ENCODE data around the gene CAMKK2. TPM values are rescaled to one million over a fixed set of nuclear protein-coding genes. Genes with fewer than 3 reads are reported as not detected.
A peak's percentile ranks its signal among the peaks of the same experiment; 100 is the strongest.
"Not testable (repeated sequence)": the region's sequence is repeated elsewhere in the genome, so short reads cannot be mapped to it uniquely, and the experiment has no call there.

Gene CAMKK2
- total RNA-seq, 2 experiments from 2014 or later: 27.0 to 29.2 TPM

DNA sequence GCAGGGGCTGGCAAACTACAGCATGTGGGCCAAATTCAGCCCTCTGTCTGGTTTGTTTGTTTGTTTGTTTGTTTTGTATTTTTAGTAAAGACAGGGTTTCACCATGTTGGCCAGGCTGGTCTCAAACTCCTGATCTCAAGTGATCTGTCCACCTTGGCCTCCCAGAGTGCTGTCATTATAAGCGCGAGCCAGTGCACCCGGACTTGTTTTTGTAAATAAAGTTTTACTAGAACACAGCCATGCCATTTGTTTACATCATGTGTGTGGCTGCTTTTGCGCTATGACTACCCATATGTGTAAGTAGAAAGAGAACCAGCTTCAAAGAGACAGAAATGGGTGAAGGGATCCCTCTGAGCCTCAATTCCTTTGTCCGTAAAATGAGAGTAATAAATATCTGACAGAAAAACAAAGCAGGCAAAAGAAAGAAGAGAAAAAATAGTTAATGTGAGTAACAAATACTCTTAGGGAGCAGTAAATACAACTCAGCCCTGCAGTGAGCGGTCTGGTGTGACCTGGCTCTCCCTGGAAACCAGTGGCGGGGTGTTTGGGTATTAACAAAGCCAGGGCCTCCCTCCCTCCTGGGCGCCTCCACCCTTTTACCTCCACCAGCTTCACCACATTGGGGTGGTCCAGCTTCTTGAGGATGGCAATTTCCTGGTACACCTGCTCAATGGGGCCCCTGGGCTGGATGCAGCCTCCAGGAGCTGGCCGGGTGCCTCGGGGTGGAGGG is 33.1 kb downstream of the CAMKK2 start:
- peaks cover 17% of the 10 kb centered on the region for H3K36me3 Mint-ChIP-seq
- H3K27me3 Mint-ChIP-seq: no peaks in the 10 kb centered on the region
- DNase-seq: no peak
- ATAC-seq (ENCODE audit: low read depth): no peak
- peaks cover 6% of the 10 kb centered on the region for H3K4me1 Mint-ChIP-seq
- no peak overlapping the region for H3K4me3 Mint-ChIP-seq
- H3K9me3 Mint-ChIP-seq: no peaks in the 10 kb centered on the region
- POLR2A ChIA-PET: no interaction called here
- no peak overlapping the region for H3K27ac Mint-ChIP-seq

GRCh38 chr12:121261398-121261797 is 35.1 kb downstream of the CAMKK2 start:
- Mint-ChIP-seq H3K4me3 (no peak overlapping the region), H3K36me3 (peaks cover 24% of the 10 kb centered on the region)

DNA sequence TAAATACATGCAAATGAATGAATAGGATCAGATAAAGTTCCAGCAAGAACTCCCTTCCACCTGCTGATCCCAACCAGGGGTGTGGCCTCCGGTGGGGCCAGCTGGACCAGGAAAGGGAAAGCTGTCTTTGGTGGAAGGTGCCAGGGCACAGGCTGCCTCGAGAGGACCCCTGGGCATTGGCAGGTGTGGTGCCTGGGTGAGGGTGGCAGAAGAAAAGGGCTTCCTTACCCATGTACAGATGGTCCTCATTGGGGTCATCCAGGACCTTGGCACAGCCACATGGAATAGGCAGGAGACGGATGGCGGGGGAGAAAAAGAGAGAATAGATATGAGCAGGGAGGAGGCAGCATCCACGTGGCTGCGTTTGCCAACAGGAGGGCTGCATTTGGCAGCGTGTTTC is 36.4 kb downstream of the CAMKK2 start:
- ATAC-seq (ENCODE audit: low read depth) (no peak), DNase-seq (no peak)
- H3K27ac Mint-ChIP-seq: no peak overlapping the region
- POLR2A ChIA-PET: no interaction called here
- H3K4me1 Mint-ChIP-seq: peaks cover 7% of the 10 kb centered on the region
- H3K9me3 Mint-ChIP-seq: no peaks in the 10 kb centered on the region
- peaks cover 31% of the 10 kb centered on the region for H3K36me3 Mint-ChIP-seq
- no peaks in the 10 kb centered on the region for H3K27me3 Mint-ChIP-seq
- no peak overlapping the region for H3K4me3 Mint-ChIP-seq

More at GRCh38 chr12:121261398-121261797, 35.1 kb downstream of the CAMKK2 start:
- Mint-ChIP-seq H3K9me3 (no peaks in the 10 kb centered on the region), H3K4me1 (peaks cover 6% of the 10 kb centered on the region), H3K27me3 (no peaks in the 10 kb centered on the region), H3K27ac (no peak overlapping the region)
- DNase-seq (no peak), ATAC-seq (ENCODE audit: low read depth) (no peak)
- POLR2A ChIA-PET: no interaction called here

DNA sequence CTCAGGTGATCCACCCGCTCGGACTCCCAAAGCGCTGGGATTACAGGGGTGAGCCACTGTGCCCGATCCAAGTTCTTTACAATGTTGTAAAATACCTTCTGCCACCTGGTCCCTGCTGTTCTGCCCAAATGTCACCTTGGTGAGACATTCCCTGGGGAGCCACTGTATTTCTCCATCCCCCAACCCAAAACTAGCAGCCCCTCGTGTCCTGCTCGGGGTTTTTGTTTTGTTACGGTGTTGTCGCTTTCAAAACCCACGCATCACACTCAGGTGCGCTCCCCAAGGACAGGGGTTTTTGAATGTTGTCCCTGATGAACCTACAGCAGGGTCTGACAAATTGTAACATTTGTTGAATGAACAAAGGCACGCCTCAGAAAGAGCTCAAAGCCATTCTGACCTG is 37.4 kb downstream of the CAMKK2 start:
- POLR2A ChIA-PET: no interaction called here
- no peak overlapping the region for H3K4me3 Mint-ChIP-seq
- H3K4me1 Mint-ChIP-seq: peaks cover 7% of the 10 kb centered on the region
- H3K27ac Mint-ChIP-seq: no peak overlapping the region
- no peak for DNase-seq
- no peak for ATAC-seq (ENCODE audit: low read depth)
- H3K36me3 Mint-ChIP-seq: peaks cover 40% of the 10 kb centered on the region
- H3K27me3 Mint-ChIP-seq: no peaks in the 10 kb centered on the region
- H3K9me3 Mint-ChIP-seq: no peaks in the 10 kb centered on the region

DNA sequence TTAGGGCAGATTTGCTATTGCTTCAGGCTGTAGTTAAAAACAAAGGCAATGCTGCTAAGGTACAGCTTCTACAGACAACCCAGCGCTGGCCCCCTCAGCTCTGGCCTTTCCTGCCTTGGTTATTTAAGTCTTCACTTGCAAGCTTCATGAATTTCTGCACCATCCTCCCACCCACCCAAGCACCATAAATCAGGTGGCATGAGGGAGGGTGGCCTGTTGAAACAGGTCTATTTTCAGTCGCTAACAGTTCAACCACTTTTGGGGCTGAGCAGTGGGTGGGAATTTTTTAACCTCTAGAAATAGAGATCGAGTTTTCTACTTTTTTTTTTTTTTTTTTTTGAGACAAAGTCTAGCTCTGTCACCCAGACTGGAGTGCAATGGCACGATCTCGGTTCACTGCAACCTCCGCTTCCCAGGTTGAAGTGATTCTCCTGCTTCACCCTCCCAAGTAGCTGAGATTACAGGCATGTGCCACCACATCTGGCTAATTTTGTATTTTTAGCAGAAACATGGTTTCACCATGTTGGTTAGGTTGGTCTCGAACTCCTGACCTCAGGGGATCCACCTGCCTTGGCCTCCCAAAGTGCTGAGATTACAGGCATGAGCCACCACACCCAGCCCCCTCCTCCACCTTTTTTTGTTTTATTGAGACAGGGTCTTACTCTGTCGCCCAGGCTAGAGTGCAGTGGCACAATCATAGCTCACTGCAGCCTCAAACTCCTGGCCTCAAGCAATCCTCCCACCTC is 38.6 kb downstream of the CAMKK2 start:
- not testable (repeated sequence) for H3K4me3 Mint-ChIP-seq; DNase-seq; H3K4me1 Mint-ChIP-seq; ATAC-seq (ENCODE audit: low read depth); H3K27ac Mint-ChIP-seq; H3K9me3 Mint-ChIP-seq; H3K27me3 Mint-ChIP-seq
- POLR2A ChIA-PET: interaction anchor here (0.6 kb wide), 1 partner anchor 24 kb away, joined by 3 read pairs; no protein-coding TSS in a partner anchor
- peaks cover 51% of the 10 kb centered on the region for H3K36me3 Mint-ChIP-seq

DNA sequence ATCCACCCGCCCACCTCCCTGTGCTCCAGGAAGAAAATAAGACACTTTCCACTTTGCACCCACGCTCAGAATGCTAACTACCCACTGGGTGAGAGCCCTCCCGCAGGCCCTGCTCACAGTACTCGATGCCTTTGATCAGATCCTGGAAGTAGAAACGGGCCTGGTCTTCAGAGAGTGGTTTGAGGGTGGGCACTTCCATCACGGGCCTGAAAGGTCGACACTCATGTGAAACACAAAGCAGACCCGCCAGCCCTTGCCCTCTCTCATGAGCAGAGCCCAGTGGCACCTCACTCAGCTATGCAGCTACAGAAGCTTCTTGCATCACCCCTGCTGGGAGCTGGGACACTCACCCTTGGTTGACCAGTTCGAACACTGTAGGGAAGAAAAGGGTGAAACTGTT is 41.1 kb downstream of the CAMKK2 start:
- ATAC-seq (ENCODE audit: low read depth): peak; percentile 57
- H3K27ac Mint-ChIP-seq: no peak overlapping the region

GRCh38 chr12:121253638-121254335 is 42.7 kb downstream of the CAMKK2 start:
- Mint-ChIP-seq H3K27me3 (no peaks in the 10 kb centered on the region), H3K36me3 (peaks cover 48% of the 10 kb centered on the region), H3K4me3 (no peak overlapping the region), H3K27ac (no peak overlapping the region), H3K9me3 (no peaks in the 10 kb centered on the region), H3K4me1 (peaks cover 1% of the 10 kb centered on the region)
- ATAC-seq (ENCODE audit: low read depth) (no peak), DNase-seq (no peak)
- POLR2A ChIA-PET: no interaction called here

More for the DNA sequence above, 41.1 kb downstream of the CAMKK2 start:
- POLR2A ChIA-PET: interaction anchor here (0.7 kb wide), 1 partner anchor 16 kb away, joined by 3 read pairs; no protein-coding TSS in a partner anchor
- no peaks in the 10 kb centered on the region for H3K9me3 Mint-ChIP-seq
- peaks cover 53% of the 10 kb centered on the region for H3K36me3 Mint-ChIP-seq
- H3K27me3 Mint-ChIP-seq: no peaks in the 10 kb centered on the region
- no peak for DNase-seq
- no peak overlapping the region for H3K4me3 Mint-ChIP-seq
- peaks cover 1% of the 10 kb centered on the region for H3K4me1 Mint-ChIP-seq

DNA sequence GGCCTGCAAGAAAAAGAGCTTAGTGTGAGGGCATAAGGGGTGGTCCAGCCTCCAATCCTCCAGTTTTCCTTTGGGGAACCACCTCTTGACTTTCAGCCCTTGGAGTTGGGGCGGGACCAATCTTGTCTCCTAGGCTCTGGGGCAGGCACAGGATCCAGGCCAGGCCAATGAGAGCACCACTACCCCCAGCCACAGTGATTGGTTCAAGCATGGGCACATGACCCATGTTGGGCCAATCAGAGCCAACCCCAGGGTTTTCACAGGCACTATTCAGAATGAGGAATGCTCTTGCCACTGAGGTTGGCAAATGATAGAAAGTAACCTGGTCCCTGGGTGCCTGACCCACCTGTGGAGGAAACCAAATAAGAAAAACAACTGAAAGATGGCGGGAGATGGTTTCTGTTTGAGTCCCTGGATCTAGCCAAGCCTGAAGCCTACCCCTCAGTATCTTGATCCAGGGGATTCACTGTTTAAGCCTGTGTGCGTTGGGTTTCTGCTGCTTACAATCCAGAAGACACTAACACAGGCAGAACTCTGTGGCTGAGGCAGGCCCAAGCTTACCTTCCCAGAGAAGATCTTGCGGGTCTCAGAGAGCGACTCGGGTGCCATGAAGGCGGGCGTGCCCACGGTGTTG is 43.7 kb downstream of the CAMKK2 start:
- no peak for ATAC-seq (ENCODE audit: low read depth)
- no peaks in the 10 kb centered on the region for H3K27me3 Mint-ChIP-seq
- H3K36me3 Mint-ChIP-seq: peaks cover 42% of the 10 kb centered on the region
- POLR2A ChIA-PET: no interaction called here
- H3K9me3 Mint-ChIP-seq: no peaks in the 10 kb centered on the region
- H3K4me1 Mint-ChIP-seq: peaks cover 1% of the 10 kb centered on the region
- no peak for DNase-seq
- no peak overlapping the region for H3K4me3 Mint-ChIP-seq
- H3K27ac Mint-ChIP-seq: no peak overlapping the region

GRCh38 chr12:121251838-121252237 is 44.7 kb downstream of the CAMKK2 start:
- peaks cover 43% of the 10 kb centered on the region for H3K36me3 Mint-ChIP-seq

GRCh38 chr12:121250359-121250758 is 46.1 kb downstream of the CAMKK2 start:
- ATAC-seq (ENCODE audit: low read depth) (no peak), DNase-seq (no peak)
- no peak overlapping the region for H3K4me3 Mint-ChIP-seq
- H3K9me3 Mint-ChIP-seq: no peaks in the 10 kb centered on the region
- H3K36me3 Mint-ChIP-seq: peaks cover 34% of the 10 kb centered on the region
- no peak overlapping the region for H3K27ac Mint-ChIP-seq
- POLR2A ChIA-PET: interaction anchor here (0.6 kb wide), 1 partner anchor 62 kb away, joined by 5 read pairs; no protein-coding TSS in a partner anchor
- no peaks in the 10 kb centered on the region for H3K4me1 Mint-ChIP-seq
- H3K27me3 Mint-ChIP-seq: no peaks in the 10 kb centered on the region

More at GRCh38 chr12:121251838-121252237, 44.7 kb downstream of the CAMKK2 start:
- Mint-ChIP-seq H3K9me3 (no peaks in the 10 kb centered on the region), H3K27ac (no peak overlapping the region), H3K4me3 (no peak overlapping the region), H3K4me1 (peaks cover 1% of the 10 kb centered on the region), H3K27me3 (no peaks in the 10 kb centered on the region)
- DNase-seq: no peak
- ATAC-seq (ENCODE audit: low read depth): no peak
- POLR2A ChIA-PET: no interaction called here

DNA sequence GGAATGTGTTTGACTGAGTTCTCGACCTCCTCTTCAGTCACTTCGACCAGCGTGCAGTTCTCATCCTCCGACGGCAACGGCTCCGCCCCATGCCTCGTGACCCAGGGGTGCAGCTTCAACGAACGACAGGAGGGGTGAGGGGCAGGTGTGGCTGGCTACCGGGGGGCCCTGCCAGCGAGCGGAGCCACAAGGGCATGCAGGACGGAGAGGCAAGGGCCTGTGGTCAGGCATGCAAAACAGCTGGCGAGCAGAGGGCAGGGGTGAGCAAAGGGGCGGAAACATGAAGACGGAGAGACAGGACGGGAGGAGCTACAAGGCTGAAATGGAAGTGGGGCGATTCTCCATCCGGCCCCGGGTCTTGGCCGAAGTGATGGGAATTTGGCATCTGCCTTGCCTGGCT is 47.9 kb downstream of the CAMKK2 start:
- H3K9me3 Mint-ChIP-seq: no peaks in the 10 kb centered on the region
- H3K4me3 Mint-ChIP-seq: no peak overlapping the region
- DNase-seq (no peak), ATAC-seq (ENCODE audit: low read depth) (no peak)
- H3K27ac Mint-ChIP-seq: no peak overlapping the region
- no peaks in the 10 kb centered on the region for H3K4me1 Mint-ChIP-seq
- H3K27me3 Mint-ChIP-seq: no peaks in the 10 kb centered on the region
- peaks cover 22% of the 10 kb centered on the region for H3K36me3 Mint-ChIP-seq
- POLR2A ChIA-PET: interaction anchor here (0.6 kb wide), 1 partner anchor 919 kb away, joined by 3 read pairs; no protein-coding TSS in a partner anchor

GRCh38 chr12:121246893-121247557 is 49.5 kb downstream of the CAMKK2 start:
- H3K27ac Mint-ChIP-seq: peak overlapping the region; percentile 60
- H3K36me3 Mint-ChIP-seq: peaks cover 16% of the 10 kb centered on the region
- H3K27me3 Mint-ChIP-seq: no peaks in the 10 kb centered on the region
- POLR2A ChIA-PET: no interaction called here
- DNase-seq: no peak
- no peak overlapping the region for H3K4me3 Mint-ChIP-seq
- H3K9me3 Mint-ChIP-seq: no peaks in the 10 kb centered on the region
- no peaks in the 10 kb centered on the region for H3K4me1 Mint-ChIP-seq
- ATAC-seq (ENCODE audit: low read depth): no peak

- H3K9me3 Mint-ChIP-seq: no peaks in the 10 kb centered on the region
- no peak overlapping the region for H3K27ac Mint-ChIP-seq
- H3K4me3 Mint-ChIP-seq: no peak overlapping the region
- no peak for ATAC-seq (ENCODE audit: low read depth)
- no peaks in the 10 kb centered on the region for H3K27me3 Mint-ChIP-seq
- H3K4me1 Mint-ChIP-seq: peaks cover 5% of the 10 kb centered on the region
- DNase-seq: no peak
- H3K36me3 Mint-ChIP-seq: peaks cover 13% of the 10 kb centered on the region
- POLR2A ChIA-PET: no interaction called here
Observed at GRCh38 chr12:121245951-121246350, 50.6 kb downstream of the CAMKK2 start.
